Hepatocyte (in vitro differentiated cells): ENCODE data around the gene MAP3K5.

ENCODE experiments used
- EZH2 ChIP-seq: fragments of 200-600 bp; sonication (generic); IDR thresholded peaks from 2 replicates; pipeline ENCODE4 v1.6.1; 2016; ENCODE audit warnings: antibody characterized with exemption, mild to moderate bottlenecking, borderline replicate concordance
- TF ChIP-seq, protein P1 (sequence below): fragments of 200-600 bp; sonication (generic); IDR thresholded peaks from 2 replicates; pipeline ENCODE4 v1.5.1; 2016; ENCODE audit warnings: antibody characterized with exemption, mild to moderate bottlenecking; ENCODE audit not compliant: poor library complexity

DNA sequence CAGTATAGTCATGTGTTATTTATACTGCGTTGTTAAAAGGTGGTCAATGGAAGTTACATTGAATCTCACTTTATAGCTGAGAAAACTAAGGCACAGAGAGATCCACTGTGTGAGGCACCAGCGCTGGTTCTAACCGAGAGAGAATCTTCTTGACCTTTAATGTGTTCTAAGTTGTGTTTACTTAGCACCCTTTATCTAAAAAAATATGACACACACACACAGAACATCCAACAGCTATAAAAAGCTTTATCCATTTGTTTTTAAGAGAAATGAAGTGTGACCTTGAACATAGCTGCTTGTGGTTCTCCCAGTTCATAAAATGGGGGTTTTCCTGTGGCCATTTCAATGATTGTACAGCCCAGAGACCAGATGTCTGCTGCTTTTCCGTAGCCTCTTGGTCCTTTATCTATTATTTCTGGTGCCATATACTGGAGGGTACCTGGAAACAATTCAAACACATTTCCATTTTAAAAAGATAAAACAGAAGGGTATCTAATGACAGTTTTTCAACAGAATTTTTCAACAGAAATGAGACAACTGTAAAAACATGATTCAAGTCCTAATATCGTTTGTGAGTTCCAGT is 187.3 kb downstream of the MAP3K5 start:
- TF ChIP-seq, protein P1, sequence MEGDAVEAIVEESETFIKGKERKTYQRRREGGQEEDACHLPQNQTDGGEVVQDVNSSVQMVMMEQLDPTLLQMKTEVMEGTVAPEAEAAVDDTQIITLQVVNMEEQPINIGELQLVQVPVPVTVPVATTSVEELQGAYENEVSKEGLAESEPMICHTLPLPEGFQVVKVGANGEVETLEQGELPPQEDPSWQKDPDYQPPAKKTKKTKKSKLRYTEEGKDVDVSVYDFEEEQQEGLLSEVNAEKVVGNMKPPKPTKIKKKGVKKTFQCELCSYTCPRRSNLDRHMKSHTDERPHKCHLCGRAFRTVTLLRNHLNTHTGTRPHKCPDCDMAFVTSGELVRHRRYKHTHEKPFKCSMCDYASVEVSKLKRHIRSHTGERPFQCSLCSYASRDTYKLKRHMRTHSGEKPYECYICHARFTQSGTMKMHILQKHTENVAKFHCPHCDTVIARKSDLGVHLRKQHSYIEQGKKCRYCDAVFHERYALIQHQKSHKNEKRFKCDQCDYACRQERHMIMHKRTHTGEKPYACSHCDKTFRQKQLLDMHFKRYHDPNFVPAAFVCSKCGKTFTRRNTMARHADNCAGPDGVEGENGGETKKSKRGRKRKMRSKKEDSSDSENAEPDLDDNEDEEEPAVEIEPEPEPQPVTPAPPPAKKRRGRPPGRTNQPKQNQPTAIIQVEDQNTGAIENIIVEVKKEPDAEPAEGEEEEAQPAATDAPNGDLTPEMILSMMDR = no peak
- TF ChIP-seq EZH2 = no peak
